Right lobe of liver (tissue), 6 donors: ENCODE measurements around the gene ABHD5. TPM values are rescaled to one million over a fixed set of nuclear protein-coding genes. Genes with fewer than 3 reads are reported as not detected.

Experiments
- ATAC-seq, 4 donors: fragments of 200-7000 bp; cut with Tn5 transposase; one replicate each; pipeline ENCODE4 v1.9.1; 2020; ENCODE audit warnings: mild to moderate bottlenecking in 4 of 4, moderate library complexity in 4 of 4
- DNase-seq, 3 donors: peaks; one replicate each; pipeline ENCODE4 v3.0.0-alpha.2; 2020
- H3K27ac ChIP-seq, 3 donors: fragments of 200-600 bp; one replicate each; pipeline ENCODE4 v1.8.0; 2022
- H3K27me3 ChIP-seq, 2 donors: fragments of 200-600 bp; one replicate each; pipeline ENCODE4 v1.8.0; 2022
- H3K36me3 ChIP-seq, 4 donors: fragments of 200-600 bp; sonication (generic) in 1 of 4; one replicate each; pipeline versions ENCODE4 v1.5.1 to v1.8.0; 2017 to 2022; ENCODE audit warnings: control low read depth in 1 of 4
- H3K4me1 ChIP-seq, 4 donors: fragments of 200-600 bp; sonication (generic) in 1 of 4; one replicate each; pipeline versions ENCODE4 v1.5.1 to v1.8.0; 2017 to 2022; ENCODE audit warnings: control low read depth in 1 of 4
- H3K4me3 ChIP-seq, 3 donors: fragments of 200-600 bp; one replicate each; pipeline ENCODE4 v1.8.0; 2022
- H3K9me3 ChIP-seq, 4 donors: fragments of 200-600 bp; sonication (generic) in 1 of 4; one replicate each; pipeline versions ENCODE4 v1.5.1 to v1.8.0; 2017 to 2022; ENCODE audit warnings: control low read depth in 1 of 4
- POLR2A ChIP-seq: fragments of 450-650 bp; IDR thresholded peaks from one replicate; pipeline ENCODE4 v1.6.1; 2017; ENCODE audit warnings: antibody characterized with exemption, mild to moderate bottlenecking
- WGBS: methylation state at CpG from one replicate; pipeline ENCODE4 v1.1.6; 2018; ENCODE audit warnings: low coverage, low lambda C conversion rate; ENCODE audit not compliant: insufficient coverage; ENCODE audit errors: missing lambda C conversion rate; 5-methylcytosine and 5-hydroxymethylcytosine counted together
- intact Hi-C, 2 donors: fragments of 100-400 bp; cut with DNase I; formaldehyde crosslinking; loops; one replicate each; pipeline versions ENCODE4 v1.11.2 to v1.14.1; 2022
- total RNA-seq, 6 experiments: library from RNA; depleted of rRNA in 2 of 6; stranded (reverse); fragments of >200 nt in 2 of 6; fragmentation: NEBNext Ultra II Directional in 3 of 6; extraction: Animal tissue kit (Norgen Biotek cat#: 25700) in 3 of 6; gene quantifications; one replicate each; pipeline versions ENCODE4 v1.1.0 to v1.2.4, GENCODE V29; 2016 to 2023
- TF ChIP-seq, protein P1 (sequence below), 4 donors: fragments of 200-600 bp in 3 of 4; fragments of 450-650 bp in 1 of 4; IDR thresholded peaks; one replicate each; pipeline versions ENCODE4 v1.5.1 to v1.8.0; 2016 to 2022; ENCODE audit warnings: antibody characterized with exemption in 4 of 4, mild to moderate bottlenecking in 2 of 4
- donor health status: DM: no; HTN: yes; CAD: no.
- donor health status: DM: no; HTN: no; CAD: no.
- donor health status: DM: no; HTN: no; CAD: no.
- donor health status: DM: no; HTN: yes; CAD: no.
- donor health status: DM: no; HTN: yes; CAD: no.

Gene ABHD5
- total RNA-seq, 6 experiments from 2014 or later, result 10.8 to 23.0 (median 14.6) TPM

DNA sequence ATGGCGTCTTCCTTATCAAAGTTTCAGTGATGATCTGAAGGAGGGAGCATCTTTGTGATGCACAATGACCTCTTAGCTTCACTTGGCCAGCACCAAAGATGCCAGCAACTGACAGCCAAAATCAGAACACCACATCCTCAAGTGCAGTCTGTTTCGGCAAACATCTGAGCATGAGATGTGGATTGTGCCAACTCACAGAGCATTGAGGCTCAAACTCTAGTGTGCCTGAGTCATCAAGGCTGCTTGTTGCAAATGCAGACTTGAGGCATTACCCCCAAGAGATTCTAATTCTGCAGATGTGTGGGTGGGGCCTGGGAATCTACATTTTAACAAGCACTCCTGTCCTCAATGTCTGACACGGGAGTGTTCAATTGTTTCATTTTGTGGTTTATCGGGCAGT lies 35.8 kb downstream of the ABHD5 start:
- TF ChIP-seq, protein P1, sequence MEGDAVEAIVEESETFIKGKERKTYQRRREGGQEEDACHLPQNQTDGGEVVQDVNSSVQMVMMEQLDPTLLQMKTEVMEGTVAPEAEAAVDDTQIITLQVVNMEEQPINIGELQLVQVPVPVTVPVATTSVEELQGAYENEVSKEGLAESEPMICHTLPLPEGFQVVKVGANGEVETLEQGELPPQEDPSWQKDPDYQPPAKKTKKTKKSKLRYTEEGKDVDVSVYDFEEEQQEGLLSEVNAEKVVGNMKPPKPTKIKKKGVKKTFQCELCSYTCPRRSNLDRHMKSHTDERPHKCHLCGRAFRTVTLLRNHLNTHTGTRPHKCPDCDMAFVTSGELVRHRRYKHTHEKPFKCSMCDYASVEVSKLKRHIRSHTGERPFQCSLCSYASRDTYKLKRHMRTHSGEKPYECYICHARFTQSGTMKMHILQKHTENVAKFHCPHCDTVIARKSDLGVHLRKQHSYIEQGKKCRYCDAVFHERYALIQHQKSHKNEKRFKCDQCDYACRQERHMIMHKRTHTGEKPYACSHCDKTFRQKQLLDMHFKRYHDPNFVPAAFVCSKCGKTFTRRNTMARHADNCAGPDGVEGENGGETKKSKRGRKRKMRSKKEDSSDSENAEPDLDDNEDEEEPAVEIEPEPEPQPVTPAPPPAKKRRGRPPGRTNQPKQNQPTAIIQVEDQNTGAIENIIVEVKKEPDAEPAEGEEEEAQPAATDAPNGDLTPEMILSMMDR (IDR thresholded peaks at IDR 0.05), result no peak
- no peak for TF ChIP-seq POLR2A
- no peak overlapping the region for H3K4me3 ChIP-seq
- H3K27ac ChIP-seq, result no peak overlapping the region
- no peaks in the 10 kb centered on the region for H3K9me3 ChIP-seq
- DNase-seq, result no peak
- 100% methylated on average over 2 of the region's 4 CpGs for WGBS
- no peaks in the 10 kb centered on the region for H3K4me1 ChIP-seq
- no peaks in the 10 kb centered on the region for H3K27me3 ChIP-seq
- no peak for ATAC-seq
- intact Hi-C loops, result no loop called here
- no peaks in the 10 kb centered on the region for H3K36me3 ChIP-seq

DNA sequence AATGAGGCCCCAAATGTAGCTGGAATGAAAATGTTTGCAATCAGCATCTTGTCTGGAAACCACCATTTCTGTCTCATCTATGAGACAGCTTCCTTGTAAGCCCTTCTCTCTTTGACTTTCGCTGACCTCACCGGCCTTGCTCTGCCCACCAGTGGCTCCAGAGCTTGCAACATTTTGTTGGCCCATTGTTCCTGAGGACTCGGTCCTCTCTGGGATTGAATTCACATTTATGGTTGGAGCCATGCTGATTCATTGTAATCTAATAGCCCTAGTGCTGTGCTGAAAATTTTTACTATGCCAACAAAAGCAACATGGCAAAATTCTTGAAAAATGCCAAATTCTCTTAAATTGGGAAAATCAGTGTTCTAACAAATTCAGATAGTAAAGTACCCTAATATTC lies 37.2 kb downstream of the ABHD5 start:
- Histone ChIP-seq H3K4me1 (no peaks in the 10 kb centered on the region), H3K36me3 (no peaks in the 10 kb centered on the region), H3K4me3 (no peak overlapping the region), H3K9me3 (no peaks in the 10 kb centered on the region), H3K27me3 (no peaks in the 10 kb centered on the region), H3K27ac (no peak overlapping the region)
- TF ChIP-seq, protein P1 (IDR thresholded peaks at IDR 0.05), result no peak
- TF ChIP-seq POLR2A, result no peak
- DNase-seq (no peak), ATAC-seq (no peak)
- WGBS, result 83% methylated on average over 3 of the region's 3 CpGs
- intact Hi-C loops, result no loop called here

DNA sequence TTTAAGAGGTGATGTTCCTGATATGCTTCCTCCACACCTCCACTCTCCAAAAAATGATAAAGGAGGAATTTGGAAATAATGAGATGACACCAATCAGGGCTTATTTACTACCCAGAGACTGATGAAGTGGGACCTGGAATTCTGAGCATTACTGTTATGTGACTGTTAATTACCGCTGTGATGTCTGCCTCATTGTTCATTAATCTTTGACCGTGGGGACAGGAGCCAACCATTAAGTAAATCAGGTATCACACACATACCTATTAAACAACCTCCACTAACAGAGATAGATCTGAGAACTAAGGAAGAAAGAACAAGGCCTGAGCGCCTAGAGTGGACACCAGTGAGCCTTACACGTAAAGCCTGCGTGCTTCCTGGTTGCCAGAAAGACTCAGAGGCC lies 37.7 kb downstream of the ABHD5 start:
- intact Hi-C loops, result no loop called here
- WGBS, result 77% methylated on average over 5 of the region's 5 CpGs
- H3K9me3 ChIP-seq, result no peaks in the 10 kb centered on the region
- no peak for TF ChIP-seq POLR2A
- TF ChIP-seq, protein P1 (IDR thresholded peaks at IDR 0.05), result no peak
- H3K4me3 ChIP-seq, result no peak overlapping the region
- no peak for DNase-seq
- H3K36me3 ChIP-seq, result no peaks in the 10 kb centered on the region
- H3K27me3 ChIP-seq, result no peaks in the 10 kb centered on the region
- no peak overlapping the region for H3K27ac ChIP-seq
- ATAC-seq, result no peak
- no peaks in the 10 kb centered on the region for H3K4me1 ChIP-seq

DNA sequence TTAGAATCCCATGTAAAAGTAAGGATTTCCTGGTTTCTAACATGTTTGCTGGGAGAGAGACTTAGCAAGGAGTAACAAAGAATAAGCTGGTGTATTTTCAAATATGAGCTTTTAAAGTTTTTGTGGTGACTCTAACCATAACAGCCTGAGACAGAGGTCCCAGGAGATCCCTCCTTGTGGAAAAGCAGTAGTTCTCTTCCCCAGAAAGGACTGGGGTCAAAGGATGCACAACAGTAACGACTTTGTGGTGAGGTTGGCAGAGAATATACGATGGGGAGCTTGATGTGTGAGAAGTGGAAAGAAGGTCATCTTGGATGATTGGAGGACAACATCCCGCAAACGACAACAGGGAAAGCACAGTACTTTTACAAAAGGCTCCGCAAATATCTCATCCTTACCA lies 38.2 kb downstream of the ABHD5 start:
- no peak for ATAC-seq
- WGBS, result 86% methylated on average over 5 of the region's 5 CpGs

More for the DNA sequence above, 38.2 kb downstream of the ABHD5 start:
- Histone ChIP-seq H3K27ac (no peak overlapping the region), H3K4me3 (no peak overlapping the region), H3K36me3 (no peaks in the 10 kb centered on the region), H3K4me1 (no peaks in the 10 kb centered on the region), H3K9me3 (no peaks in the 10 kb centered on the region), H3K27me3 (no peaks in the 10 kb centered on the region)
- TF ChIP-seq, protein P1 (IDR thresholded peaks at IDR 0.05), result no peak
- no peak for TF ChIP-seq POLR2A
- intact Hi-C loops, result no loop called here
- DNase-seq, result no peak
